Activated CD8-positive, alpha-beta T cell treated with anti-CD3 and anti-CD28 coated beads for 36 hours (primary cell): ENCODE measurements around the gene E2F4. TPM values are rescaled to one million over a fixed set of nuclear protein-coding genes. Genes with fewer than 3 reads are reported as not detected.
A peak's percentile ranks its signal among the peaks of the same experiment; 100 is the strongest.

ENCODE experiments used
- ATAC-seq: fragments of 200-7000 bp; cut with Tn5 transposase; one replicate; pipeline ENCODE4 v1.10.0; 2021; ENCODE audit warnings: mild to moderate bottlenecking, moderate library complexity
- CTCF ChIA-PET: fragments of 350-600 bp; sonication (Branson Sonifier 250); formaldehyde crosslinking; loops from one replicate; lab custom pipeline; 2021; ENCODE audit warnings: antibody characterized with exemption; lab: Charles Lee
- POLR2A ChIA-PET: fragments of 350-600 bp; sonication (Branson Sonifier 250); formaldehyde crosslinking; loops from one replicate; lab custom pipeline; 2021; ENCODE audit warnings: antibody characterized with exemption; lab: Charles Lee
- DNase-seq: peaks from one replicate; pipeline ENCODE4 v3.0.0-alpha.2; 2020
- H3K27ac Mint-ChIP-seq: one replicate; pipeline ENCODE4 v1.8.0; 2021; ENCODE audit warnings: mild to moderate bottlenecking, mixed read lengths
- H3K27me3 Mint-ChIP-seq: one replicate; pipeline ENCODE4 v1.8.0; 2021; ENCODE audit warnings: mixed read lengths
- H3K36me3 Mint-ChIP-seq: one replicate; pipeline ENCODE4 v1.8.0; 2021; ENCODE audit warnings: low read depth, mixed read lengths
- H3K4me1 Mint-ChIP-seq: one replicate; pipeline ENCODE4 v1.8.0; 2021; ENCODE audit warnings: low read depth, mixed read lengths
- H3K4me3 Mint-ChIP-seq: one replicate; pipeline ENCODE4 v1.8.0; 2021; ENCODE audit warnings: mild to moderate bottlenecking, moderate library complexity, mixed read lengths
- H3K9me3 Mint-ChIP-seq: one replicate; pipeline ENCODE4 v1.8.0; 2021; ENCODE audit warnings: mixed read lengths
- CTCF ChIP-seq: fragments of 200-600 bp; IDR thresholded peaks from one replicate; pipeline ENCODE4 v1.8.0; 2022; ENCODE audit warnings: antibody characterized with exemption, mild to moderate bottlenecking
- intact Hi-C: fragments of 100-400 bp; cut with micrococcal nuclease; formaldehyde crosslinking; loops from one replicate; pipeline ENCODE4 v1.10.0; 2022
- total RNA-seq, 2 experiments: library from RNA; stranded (reverse); gene quantifications; one replicate each; pipeline ENCODE4 v1.2.3, GENCODE V29; 2021

E2F4 gene
- total RNA-seq, 2 experiments from 2014 or later: 104 to 105 TPM

- no peak for TF ChIP-seq CTCF
- no peak for ATAC-seq
- ChIA-PET POLR2A (interaction anchor here (0.8 to 12.3 kb wide), 10 partner anchors 9 to 52 kb away, joined by 3 to 123 read pairs (median 6); partner anchors contain the start of genes E2F4, FHOD1 and SLC9A5), CTCF (interaction anchor here (1.3 to 2.5 kb wide), 4 partner anchors 14 to 44 kb away, joined by 3 to 9 read pairs (median 6); no protein-coding TSS in a partner anchor)
- H3K4me1 Mint-ChIP-seq: peaks cover 38% of the 10 kb centered on the region
- intact Hi-C loops: no loop called here
- H3K36me3 Mint-ChIP-seq: peaks cover 48% of the 10 kb centered on the region
- H3K9me3 Mint-ChIP-seq: no peaks in the 10 kb centered on the region
- peak overlapping the region; percentile 100 for H3K27ac Mint-ChIP-seq
- no peaks in the 10 kb centered on the region for H3K27me3 Mint-ChIP-seq
- peak overlapping the region; percentile 100 for H3K4me3 Mint-ChIP-seq
- no peak for DNase-seq
Measured at GRCh38 chr16:67228034-67228785, 36.3 kb downstream of the E2F4 start.

DNA sequence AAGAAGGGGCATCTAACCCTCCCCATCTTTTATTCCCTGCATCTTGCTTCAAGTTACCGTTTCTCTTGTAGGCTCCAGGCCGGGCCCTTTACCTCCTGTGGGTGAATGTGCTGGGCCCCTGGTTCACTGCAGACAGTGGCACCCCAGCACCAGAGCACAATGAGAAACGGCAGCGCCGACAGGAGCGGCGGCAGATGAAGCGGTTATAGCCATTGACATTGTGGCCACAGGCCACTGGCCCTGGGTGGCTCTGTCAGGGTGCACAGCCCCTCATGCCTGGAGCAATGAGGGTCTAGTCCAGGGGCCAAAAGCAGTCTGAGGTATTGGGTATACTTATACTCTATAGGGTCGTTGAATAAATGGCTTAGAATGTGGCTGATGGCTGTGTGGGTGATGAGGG lies 37.0 kb downstream of the E2F4 start:
- H3K27ac Mint-ChIP-seq: no peak overlapping the region
- H3K4me1 Mint-ChIP-seq: peaks cover 36% of the 10 kb centered on the region
- CTCF ChIA-PET: interaction anchor here (1.2 kb wide), 1 partner anchor 16 kb away, joined by 4 read pairs; no protein-coding TSS in a partner anchor
- POLR2A ChIA-PET: interaction anchor here (0.7 to 12.3 kb wide), 5 partner anchors 9 to 27 kb away, joined by 3 to 123 read pairs (median 10); partner anchors contain the start of genes FHOD1 and SLC9A5
- TF ChIP-seq CTCF: no peak
- no peaks in the 10 kb centered on the region for H3K27me3 Mint-ChIP-seq
- DNase-seq: no peak
- no peaks in the 10 kb centered on the region for H3K9me3 Mint-ChIP-seq
- H3K36me3 Mint-ChIP-seq: peaks cover 52% of the 10 kb centered on the region
- ATAC-seq: no peak
- intact Hi-C loops: no loop called here
- H3K4me3 Mint-ChIP-seq: peak overlapping the region; percentile 100

DNA sequence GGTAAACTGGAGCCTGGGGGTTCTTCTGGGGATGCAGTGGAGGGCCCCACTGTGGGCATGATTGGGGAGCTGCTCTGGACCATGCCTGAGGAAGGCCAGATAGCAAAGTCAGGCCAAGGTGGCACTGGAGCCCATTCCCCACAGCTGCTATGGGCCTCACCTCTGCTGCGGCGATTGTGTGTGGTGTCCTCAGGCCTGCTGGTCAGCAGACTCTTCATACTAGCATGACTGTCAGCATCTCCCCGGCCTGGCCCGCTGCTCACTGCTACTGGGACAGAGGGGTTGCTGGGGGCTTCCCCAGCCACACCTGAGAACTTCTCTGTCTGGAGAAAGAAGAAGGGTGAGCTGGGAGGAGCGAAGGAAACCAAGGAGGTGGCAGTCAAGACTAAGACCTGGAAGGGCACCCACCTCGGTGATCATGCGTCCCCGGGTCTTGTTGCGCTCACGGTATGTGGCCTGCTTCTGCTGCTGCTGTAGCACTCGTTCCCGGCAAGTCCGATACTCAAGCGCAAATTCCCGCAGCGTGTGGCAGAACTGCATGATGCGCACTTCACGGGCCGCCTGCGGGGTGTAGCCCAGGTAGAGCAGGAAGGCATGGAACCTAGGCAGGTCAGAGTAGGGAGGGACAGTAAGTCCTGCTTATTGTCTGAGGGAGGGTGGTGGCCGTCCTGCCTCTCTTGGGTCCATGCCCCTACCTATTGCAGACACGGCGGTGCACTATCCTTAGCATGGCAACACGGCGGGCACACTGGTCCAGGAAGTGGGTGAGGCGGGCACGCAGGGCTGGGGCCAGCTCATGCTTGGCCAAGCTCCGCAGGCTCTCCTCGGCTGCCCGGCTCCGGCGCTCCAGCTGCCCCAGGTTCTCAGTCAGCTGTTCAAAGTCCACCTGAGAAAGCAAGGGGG lies 38.2 kb downstream of the E2F4 start:
- intact Hi-C loops: no loop called here
- POLR2A ChIA-PET: interaction anchor here (0.6 to 12.3 kb wide), 5 partner anchors 9 to 37 kb away, joined by 3 to 123 read pairs (median 3); partner anchors contain the start of genes FHOD1 and SLC9A5
- CTCF ChIA-PET: interaction anchor here (0.8 to 1.2 kb wide), 3 partner anchors 14 to 75 kb away, joined by 3 to 4 read pairs (median 3); no protein-coding TSS in a partner anchor
- H3K27ac Mint-ChIP-seq: no peak overlapping the region
- no peak for DNase-seq
- peaks cover 25% of the 10 kb centered on the region for H3K4me1 Mint-ChIP-seq
- no peak for ATAC-seq
- peak overlapping the region; percentile 100 for H3K4me3 Mint-ChIP-seq
- no peaks in the 10 kb centered on the region for H3K9me3 Mint-ChIP-seq
- TF ChIP-seq CTCF: no peak
- H3K36me3 Mint-ChIP-seq: peaks cover 53% of the 10 kb centered on the region
- no peaks in the 10 kb centered on the region for H3K27me3 Mint-ChIP-seq

DNA sequence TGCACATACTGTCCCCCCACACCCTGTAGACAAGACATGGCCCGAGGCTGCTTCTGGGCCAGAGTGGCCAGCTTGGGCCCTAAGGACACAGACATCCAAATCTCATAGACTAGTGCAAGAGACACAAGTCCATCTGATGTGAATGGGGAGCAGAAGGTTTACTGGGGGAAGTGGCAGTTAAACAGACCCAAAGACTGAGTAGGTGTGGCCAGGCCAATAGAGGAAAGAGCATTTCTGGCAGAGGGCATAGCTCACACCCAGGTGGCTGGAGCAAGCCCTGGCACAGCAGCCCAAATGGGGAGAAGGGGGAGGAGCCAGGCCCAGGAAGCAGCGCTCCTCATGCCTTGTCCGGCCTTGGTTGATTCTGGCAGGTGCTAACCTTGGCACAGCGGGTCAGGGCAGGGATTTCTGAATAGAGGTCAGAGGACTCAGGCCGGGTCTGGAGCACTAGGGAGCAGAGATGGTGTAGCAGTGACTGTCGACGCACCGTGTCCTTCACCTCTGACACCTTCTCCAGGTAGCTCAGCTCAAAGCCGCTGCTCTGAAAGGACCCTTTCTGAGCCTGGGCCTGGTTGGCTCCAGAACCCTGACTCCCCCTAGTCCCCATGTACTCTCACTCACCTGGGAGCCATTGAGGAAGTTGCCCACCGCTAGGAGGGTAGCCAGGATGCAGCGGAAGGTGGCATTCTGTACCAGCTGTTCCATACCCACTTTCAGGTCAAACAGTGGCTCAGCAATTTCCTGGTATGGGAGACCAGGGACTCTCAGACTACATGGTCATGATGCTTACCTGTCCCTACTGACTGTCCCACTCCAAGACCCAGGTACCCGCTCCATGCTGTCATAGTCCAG lies 39.1 kb downstream of the E2F4 start:
- Mint-ChIP-seq H3K36me3 (peaks cover 55% of the 10 kb centered on the region), H3K4me1 (peaks cover 17% of the 10 kb centered on the region), H3K27me3 (no peaks in the 10 kb centered on the region), H3K9me3 (no peaks in the 10 kb centered on the region), H3K4me3 (no peak overlapping the region), H3K27ac (no peak overlapping the region)
- ChIA-PET POLR2A (interaction anchor here (0.6 to 12.3 kb wide), 5 partner anchors 8 to 38 kb away, joined by 3 to 123 read pairs (median 3); partner anchors contain the start of genes FHOD1 and SLC9A5), CTCF (no interaction called here)
- no peak for DNase-seq
- intact Hi-C loops: no loop called here
- ATAC-seq: no peak
- no peak for TF ChIP-seq CTCF
